Muscle of back (tissue), 11 donors: Measurements from ENCODE around the gene MAPKAPK2. TPM values are rescaled to one million over a fixed set of nuclear protein-coding genes. Genes with fewer than 3 reads are reported as not detected.

ENCODE experiments used
- DNase-seq, 3 donors: peaks; one replicate each; pipeline versions ENCODE4 v3.0.0 to v3.0.0-alpha.2; 2013
- polyA plus RNA-seq, 10 donors: library from polyadenylated mRNA; unstranded; fragments of 120-200 nt; gene quantifications; one replicate each; pipeline ENCODE4 v1.2.1, GENCODE V29; 2013; ENCODE audit not compliant: insufficient read length in 10 of 10

The MAPKAPK2 gene
- polyA plus RNA-seq, 10 donors: 62.6 to 77.4 (median 72.0) TPM

DNA sequence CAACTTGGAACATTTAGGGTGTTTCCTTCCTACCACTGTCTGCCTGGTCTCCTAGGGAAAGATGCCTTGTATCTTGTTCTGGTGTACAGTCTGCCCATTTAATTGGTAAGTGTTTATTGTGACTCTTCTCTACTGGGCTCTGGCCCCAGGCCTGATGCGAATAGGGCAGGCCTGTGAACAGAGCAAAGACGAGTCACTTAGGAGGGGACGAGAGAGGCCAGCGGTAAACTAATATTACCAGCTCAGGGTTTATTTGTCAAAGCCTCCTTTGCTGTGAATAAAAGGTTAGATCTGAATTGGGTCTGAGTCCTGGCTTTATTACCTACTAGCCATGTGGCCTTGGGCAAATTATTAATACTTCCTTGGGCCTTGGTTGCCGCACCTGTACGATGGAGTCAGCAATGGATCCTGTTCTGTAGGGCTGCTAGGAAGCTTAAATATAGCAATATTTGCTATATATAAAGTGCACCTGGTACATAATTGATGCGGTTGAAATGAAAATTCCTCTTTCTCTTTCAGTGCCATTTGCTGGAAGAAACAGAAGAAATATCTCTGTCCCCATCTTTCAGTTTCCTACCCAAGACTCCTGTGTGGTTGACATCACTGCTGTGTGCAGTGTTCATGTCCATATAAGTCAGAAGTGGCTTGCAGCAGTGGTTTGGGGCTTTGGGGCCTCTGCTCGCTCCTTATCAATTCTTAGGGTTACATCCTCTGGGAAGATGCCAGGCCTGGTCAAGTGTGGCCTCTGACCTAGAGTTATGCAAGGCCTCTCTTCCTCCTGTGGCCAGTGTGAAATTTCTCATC lies 32.4 kb downstream of the MAPKAPK2 start:
- no peak for DNase-seq

DNA sequence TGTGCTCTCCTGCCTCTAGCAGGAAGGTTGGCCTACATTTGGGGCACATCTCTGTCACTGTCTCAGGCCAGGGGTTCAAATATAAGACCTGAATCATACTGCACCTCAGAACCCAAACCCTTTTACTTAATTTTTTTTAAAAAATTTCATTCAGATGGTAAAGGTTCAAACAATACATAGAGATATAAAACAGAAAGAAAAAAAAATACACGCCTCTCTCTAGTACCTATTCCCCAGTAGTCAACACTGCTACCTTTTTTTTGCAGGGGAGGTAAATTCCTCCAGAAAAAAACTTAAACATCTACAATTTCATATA lies 32.9 kb downstream of the MAPKAPK2 start:
- no peak for DNase-seq

DNA sequence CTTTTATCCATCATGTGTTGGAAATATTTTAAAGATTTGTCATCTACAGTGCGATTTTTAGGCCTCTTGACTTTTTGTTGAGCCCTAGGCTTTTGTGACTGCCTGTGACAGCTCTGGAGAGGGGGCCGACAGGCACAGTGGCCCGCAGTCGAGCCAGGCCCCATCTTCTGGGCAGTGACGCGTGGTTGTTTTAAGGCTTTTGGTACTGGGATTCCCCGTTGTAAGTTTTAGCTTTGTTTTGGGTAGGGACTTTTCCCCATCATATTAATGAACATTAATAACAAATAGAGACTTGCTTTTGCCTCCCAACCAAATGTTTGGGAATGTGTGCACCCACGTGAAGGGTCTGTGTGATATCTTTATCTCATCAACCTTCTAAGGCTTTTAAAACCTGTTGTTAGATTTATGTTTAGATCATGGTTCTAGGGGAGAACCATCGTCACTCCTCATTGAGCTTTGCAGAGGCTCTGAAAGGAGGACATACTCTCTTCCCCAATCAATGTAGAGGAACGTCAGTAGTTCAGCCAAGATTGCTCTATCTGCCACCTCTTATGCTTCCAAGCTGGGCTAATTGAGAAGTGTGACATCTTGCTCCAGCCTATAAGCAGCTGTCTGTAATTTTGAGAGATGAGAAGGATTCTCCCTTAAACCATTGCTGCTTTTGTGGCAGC lies 34.6 kb downstream of the MAPKAPK2 start:
- DNase-seq: no peak

DNA sequence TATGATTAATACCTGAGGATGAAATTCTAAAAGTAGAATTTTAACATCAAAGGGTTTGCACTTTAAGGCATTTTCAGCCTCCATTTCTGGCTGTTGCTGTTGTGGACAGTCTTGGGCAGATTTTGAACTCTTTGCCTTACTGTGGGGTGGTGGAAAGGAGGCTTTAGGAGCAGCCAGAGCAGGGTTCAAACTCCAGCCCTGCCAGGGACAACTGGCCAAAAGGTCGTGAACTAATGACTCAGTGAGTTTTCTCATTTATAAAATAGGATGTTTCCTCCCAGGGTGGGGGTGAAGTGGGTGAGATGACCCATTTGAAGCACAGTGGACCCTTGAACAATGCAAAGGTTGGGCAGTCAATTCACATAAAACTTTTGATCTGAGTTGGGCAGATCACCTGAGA lies 36.7 kb downstream of the MAPKAPK2 start:
- no peak for DNase-seq

DNA sequence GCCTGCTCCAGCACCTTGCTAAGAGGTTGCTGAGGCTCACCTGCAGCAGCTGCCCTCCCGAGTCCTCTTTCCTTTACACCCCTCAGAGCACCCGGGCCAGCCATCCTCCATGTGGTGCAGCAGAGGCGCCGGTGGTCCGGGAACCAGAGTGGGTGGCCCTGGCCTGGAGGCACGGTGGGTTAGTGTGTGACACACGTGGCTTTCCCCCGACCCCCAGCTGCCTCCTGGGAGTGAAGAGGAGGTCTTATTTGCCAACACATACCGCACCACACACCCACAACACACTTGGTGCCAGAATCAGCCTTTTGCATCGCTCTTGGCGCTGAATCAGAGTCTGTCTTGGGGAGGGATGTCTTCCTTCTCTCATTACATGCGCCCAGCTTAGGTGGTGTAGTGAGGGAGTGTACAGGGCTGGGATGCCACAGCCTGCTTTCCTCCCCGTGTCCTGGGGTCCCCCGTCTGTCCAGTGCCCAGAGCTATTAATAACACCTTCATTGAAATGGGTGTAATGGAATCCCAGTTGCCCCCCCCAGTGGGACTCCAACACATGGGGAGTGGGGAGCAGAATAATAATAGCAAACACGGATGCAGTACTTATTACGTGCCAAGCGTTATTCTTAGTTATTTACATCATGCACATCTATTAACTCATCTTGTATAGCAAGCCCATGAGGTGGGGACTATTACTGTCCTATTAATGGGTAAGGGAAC lies 38.2 kb downstream of the MAPKAPK2 start:
- peak in 2 of 3 donors; percentile 42 to 60 for DNase-seq

DNA sequence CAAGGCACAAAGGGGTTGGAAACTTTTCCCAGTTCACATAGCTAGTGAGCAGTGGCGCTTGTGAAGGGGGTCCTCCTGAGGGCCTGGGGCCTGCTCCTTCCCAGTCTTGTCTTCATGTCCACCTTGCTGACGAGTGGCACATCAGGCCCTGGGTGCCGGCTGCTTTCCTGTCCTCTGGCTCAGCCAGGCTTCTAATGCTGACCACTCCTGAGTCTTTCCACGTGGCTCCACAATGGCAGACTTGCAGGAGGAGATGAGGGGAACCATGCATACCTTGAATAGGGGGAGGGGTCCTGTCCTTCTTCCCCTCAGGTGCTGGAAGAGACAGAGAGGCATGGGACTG lies 38.7 kb downstream of the MAPKAPK2 start:
- DNase-seq: no peak

DNA sequence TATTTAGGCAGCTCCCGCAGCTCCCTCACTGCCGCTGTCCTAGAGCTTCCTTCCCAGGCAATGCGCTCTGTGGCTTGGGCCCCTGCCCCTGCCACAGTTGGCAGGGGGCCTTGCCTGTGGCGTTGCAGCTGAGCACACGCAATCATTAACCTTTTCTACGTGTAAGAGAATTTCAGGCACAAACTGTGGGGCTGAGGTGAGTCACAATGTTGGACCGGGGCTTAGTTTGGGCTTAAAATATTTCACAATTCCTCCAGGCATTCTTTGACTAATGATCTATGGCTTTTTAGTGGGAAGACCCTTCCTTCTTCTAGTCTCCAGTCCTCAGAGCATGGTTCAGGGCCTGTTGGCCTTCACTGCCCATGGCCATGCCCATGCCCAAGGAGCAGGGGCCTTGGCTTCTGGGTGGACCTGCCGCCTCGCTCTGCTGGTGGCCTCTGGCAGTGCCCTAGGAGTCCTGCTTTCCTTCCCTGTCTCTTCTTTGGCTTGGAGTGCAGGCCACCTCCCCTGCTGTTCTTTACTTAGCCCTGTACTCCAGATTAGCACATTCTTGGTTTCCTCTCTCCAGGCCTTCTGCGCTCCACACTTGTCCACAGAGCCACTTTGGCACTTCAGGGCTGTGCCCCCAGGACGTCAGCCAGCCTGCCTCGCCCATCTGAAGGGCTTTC lies 39.2 kb downstream of the MAPKAPK2 start:
- DNase-seq: peak in 1 of 3 donors; percentile 54

DNA sequence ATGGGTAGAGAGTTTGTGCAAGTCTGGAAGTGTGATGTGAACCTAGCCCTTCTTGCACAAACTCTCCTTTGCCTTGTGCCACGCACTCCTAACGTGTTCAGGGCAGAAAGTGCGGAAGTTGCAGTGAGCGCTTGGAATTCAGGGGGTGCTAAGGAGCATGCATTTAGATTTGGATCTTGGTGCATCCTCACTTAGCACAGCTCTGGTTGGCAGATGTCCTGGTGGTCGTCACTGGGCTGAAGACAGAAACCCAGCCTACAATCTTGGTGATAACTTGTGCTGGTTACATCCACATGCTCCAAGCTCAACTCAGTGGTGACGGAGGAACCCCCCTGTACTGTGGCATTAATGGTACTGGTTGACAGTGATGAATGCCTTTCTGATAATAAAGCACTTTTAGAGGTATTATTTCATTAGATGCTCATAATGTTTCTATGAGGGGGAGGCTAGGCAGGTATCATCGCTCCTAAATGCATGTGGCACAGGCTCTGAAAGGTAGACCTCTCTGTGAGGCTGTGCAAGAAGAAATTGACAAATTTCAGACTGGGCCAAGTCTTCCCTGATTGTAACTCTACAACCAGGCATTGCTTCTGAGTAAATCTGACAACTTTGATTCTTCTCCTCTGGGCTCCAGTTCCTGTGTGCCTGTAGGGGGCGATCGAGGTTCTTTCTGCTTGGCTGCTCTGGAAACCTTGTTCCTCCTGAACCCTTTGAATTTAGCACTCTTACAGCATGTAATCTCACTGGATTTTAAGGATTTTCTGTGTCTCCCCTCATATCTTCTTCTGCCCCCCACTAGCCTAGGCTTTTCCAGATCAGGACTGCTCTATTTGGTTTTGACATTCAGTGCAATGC lies 40.6 kb downstream of the MAPKAPK2 start:
- no peak for DNase-seq

DNA sequence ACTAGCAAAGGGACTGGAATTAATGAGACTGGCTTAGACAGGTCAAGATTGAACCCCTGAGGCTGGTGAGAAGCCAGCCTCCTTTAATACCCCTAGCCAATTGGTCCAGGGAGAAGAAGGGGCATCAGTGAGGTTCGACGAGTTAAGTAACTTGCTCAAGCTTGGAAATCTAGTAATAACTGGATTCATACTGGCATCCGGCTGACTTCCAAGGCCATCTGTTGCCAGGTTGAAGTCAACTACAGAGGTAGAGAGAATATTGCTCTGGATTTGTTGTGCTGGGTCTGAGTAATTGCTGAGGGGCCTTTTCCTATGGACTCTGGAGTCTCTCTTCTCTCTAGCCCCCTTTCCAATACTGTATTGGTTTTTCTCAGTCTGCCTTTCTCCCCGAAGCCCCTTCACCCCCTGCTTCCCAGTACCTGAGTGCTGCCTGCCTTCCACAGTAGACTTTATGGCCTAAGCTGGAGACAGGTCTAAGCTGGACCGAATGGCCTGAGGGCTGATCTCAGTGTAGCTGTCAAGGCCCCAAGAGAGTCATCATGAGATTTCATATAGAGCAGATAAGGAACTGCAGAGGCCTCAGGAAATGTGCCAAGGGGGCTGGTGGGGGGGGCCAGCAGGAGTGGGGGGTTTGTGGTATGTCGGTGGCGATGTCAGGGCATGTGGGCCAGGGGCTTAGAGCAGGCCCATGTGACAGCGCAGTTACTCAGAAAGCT lies 43.4 kb downstream of the MAPKAPK2 start:
- DNase-seq: no peak

DNA sequence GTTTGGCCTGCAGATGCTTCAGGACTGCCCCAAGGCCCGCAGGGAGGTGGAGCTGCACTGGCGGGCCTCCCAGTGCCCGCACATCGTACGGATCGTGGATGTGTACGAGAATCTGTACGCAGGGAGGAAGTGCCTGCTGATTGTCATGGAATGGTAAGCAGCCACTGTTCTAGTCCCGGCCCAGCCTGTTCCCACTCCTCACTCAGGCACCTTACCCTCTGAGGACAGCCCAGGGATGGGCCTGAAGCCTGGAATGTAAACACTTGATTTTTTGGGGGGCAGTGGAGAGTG lies 43.9 kb downstream of the MAPKAPK2 start:
- no peak for DNase-seq

DNA sequence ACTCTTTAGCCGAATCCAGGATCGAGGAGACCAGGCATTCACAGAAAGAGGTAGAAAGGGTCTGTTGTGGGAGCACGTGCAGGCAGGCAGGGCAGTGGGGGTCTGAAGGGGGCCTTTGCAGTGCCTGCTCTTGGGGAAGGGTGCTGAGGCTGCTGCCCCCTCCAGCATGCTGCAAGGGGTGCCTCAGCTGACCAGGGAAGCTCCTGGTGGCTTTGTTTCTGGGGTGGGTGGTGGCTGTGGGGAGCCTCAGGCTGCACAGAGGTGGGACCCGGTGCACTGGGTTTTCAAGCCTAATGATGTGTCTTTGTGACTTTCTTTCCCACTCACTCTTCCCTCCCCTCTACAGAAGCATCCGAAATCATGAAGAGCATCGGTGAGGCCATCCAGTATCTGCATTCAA lies 44.3 kb downstream of the MAPKAPK2 start:
- DNase-seq: no peak

DNA sequence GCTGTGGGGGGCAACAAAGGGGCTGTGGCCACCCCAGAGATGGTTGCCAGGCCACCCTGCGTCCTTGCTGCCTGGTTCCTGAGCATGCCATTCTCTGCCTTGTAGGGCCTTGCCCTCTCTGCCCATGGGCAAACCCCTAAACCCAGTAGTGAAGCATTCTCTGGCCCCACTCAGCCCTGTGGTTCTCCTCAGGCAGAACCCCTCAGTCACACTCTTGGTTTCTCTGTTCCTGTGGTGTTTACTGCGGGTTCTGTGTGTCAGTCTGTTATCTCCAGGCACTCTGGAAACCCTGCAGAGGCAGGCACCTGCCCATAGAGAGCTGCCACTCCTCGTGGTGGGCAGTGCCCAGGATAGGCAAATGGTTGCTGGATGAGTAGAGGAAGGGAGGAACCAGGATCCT lies 44.8 kb downstream of the MAPKAPK2 start:
- no peak for DNase-seq

DNA sequence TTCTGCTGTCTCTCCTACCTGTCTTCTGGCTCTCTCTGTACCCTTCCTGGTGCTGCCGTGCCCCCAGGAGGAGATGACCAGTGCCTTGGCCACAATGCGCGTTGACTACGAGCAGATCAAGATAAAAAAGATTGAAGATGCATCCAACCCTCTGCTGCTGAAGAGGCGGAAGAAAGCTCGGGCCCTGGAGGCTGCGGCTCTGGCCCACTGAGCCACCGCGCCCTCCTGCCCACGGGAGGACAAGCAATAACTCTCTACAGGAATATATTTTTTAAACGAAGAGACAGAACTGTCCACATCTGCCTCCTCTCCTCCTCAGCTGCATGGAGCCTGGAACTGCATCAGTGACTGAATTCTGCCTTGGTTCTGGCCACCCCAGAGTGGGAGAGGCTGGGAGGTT lies 47.8 kb downstream of the MAPKAPK2 start:
- DNase-seq: no peak

DNA sequence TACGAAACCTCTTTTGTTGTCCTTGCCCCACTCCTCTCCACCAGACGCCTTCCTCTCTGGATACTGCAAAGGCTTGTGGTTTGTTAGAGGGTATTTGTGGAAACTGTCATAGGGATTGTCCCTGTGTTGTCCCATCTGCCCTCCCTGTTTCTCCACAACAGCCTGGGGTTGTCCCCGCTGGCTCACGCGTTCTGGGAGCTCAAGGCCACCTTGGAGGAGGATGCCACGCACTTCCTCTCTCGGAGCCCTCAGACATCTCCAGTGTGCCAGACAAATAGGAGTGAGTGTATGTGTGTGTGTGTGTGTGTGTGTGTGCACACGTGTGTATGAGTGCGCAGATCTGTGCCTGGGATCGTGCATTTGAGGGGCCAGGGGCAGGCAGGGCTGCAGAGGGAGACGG lies 48.3 kb downstream of the MAPKAPK2 start:
- no peak for DNase-seq

DNA sequence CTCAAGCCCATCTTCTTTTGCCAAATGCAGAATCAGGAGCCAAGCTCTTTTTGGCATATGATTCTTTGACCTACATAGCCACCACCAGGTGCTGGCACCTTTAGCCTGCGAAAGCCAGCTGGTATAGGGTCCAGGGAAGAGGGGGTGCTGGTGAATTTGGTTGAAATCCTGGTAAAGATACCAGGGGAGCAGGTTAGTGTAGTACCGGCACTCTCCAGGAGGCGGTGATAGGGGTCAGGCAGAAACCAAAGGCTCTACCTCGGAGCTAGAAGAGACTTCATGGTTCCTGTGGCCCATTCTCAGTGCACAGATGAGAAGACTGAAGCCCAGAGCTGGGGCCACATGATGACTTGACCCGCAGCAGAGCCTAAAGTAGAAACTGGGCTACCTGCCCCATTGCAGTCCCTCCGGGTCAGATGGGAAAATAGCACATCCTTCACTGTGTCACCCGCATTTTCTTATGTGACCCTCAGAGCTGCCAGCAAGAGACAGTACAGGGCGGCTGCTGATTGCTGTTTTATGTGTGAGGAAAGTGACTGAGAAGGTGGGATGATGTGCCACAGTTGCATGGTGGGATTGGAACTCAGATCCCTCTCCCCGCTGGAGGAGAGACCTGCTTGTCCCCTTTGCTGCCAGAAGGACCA lies 49.9 kb downstream of the MAPKAPK2 start:
- peak in 1 of 3 donors; percentile 40 for DNase-seq

DNA sequence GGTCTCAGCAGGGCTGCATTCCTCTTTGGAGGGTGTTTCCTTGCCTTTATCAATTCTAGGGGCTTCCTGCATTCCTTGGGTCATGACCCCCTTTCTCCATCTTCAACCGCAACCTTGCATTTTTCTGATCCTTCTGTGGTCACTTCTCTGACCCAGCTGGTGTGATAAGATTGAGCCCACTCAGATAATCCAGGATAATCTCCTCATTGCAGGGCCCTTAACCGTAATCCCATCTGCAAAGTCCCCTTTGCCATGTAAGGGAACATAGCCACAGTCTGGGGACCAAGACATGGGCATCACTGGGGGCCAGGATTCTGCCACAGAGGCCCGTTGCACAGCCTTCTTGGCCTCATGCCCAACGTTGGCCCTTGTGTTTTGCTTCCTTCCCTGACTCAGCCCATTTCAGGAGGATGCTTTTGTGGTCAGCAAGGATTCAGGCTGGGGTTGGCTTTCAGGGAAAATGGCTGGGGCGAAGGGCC lies 50.9 kb downstream of the MAPKAPK2 start:
- DNase-seq: no peak

DNA sequence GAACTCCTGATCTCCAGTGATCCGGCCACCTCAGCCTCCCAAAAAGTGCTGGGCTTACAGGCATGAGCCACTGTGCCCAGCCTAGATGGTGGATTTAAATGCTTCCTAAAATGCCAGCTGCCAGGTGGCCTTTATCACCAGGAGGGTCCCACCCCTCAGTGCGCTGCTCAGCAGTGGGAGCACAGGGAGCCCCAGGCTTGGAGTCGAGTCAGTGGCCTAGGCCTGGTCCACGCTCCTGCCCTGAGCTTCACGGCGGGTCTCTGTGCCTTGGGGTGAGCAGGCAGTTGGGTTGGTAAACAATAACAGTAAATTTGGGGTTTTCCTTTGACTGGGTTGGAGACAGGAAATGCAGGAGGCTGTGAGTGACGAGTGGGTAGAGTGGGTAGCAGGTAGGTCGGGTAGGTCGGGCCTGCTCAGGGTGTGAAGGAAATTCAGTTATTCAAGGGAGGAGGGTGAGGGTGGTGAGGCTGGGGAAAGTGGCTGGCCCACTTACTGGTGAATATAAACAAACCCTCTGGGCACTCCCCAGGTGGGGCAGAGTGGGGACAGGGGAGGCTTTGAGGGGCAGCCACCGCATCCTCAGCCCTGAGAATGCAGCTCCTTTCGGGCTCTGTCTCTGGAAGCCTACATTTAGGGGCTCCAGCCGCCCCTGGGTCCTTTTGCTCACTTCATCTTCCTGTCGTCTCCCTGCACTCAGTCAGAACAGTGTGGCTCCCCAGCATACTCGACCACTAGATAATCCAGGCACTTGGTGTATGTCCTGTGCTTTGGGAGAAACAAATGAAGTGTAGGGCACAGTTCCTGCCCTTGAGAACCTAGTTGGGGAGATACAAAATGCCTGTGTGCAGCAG lies 52.4 kb downstream of the MAPKAPK2 start:
- DNase-seq: no peak

DNA sequence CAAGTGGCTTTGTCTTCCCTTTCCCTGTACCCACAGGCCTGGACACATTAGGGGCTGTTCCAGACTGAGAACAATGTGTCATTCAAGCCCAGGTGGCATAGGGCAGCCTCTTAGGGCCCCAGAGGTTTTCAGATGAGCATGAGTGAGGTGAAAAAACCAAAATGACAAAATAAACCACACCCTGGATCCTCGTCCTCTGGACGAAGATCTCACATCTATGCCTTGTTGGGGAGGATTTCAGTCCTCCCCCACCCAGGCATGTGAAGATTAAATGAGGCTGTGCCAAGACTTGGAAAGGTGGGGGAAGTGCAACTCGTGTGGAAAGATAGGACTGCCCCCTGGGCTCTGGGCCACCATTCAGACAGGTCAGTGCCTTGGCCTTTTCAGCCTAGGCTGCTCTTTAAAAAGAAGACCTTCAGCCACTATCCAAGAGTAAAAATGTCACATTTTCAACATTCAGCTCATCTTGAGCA lies 53.1 kb downstream of the MAPKAPK2 start:
- DNase-seq: no peak
